ENCODE results near the gene RNF152. TPM values are rescaled to one million over a fixed set of nuclear protein-coding genes. Genes with fewer than 3 reads are reported as not detected.
A peak's percentile ranks its signal among the peaks of the same experiment; 100 is the strongest.

RNF152 gene
- total RNA-seq, 1 experiment from 2014 or later = 2.3 TPM

- Histone ChIP-seq H3K14ac (ENCODE audit: insufficient read depth, low read length) (peak overlapping the region; percentile 36), H3K4me1 (ENCODE audit: insufficient read depth, low read length) (peaks cover 3% of the 10 kb centered on the region; the same call in 1 of the 2 replicates), H3K18ac (ENCODE audit: insufficient read length, low read depth, low read length) (no peak overlapping the region), H2AK5ac (ENCODE audit: insufficient read length, low read length) (no peak overlapping the region), H2BK15ac (ENCODE audit: low read depth, low read length) (no peak overlapping the region), H3K56ac (ENCODE audit: insufficient read length, low read depth, low read length) (no peak overlapping the region), H4K5ac (ENCODE audit: insufficient read length, low read depth, low read length) (no peak overlapping the region), H3T11ph (ENCODE audit: low read length) (no peak overlapping the region), H3K9me3 (ENCODE audit: control insufficient read depth, low read depth, low read length) (no peaks in the 10 kb centered on the region), H4K91ac (ENCODE audit: insufficient read length, low read depth, low read length) (no peak overlapping the region), H2AFZ (ENCODE audit: low read length) (no peak overlapping the region), H3K27ac (ENCODE audit: insufficient read length, low read depth, low read length) (no peak overlapping the region), H3K79me1 (ENCODE audit: insufficient read depth, low read depth, low read length, poor library complexity, severe bottlenecking) (no peaks in the 10 kb centered on the region), H2BK12ac (ENCODE audit: insufficient read length, low read depth, low read length) (no peak overlapping the region), H4K20me1 (ENCODE audit: control insufficient read depth, insufficient read depth, insufficient read length) (no peaks in the 10 kb centered on the region), H2BK120ac (ENCODE audit: low read depth, low read length, poor library complexity, severe bottlenecking) (no peak overlapping the region), H3K9ac (ENCODE audit: extremely low read depth, insufficient read length, low read length) (peak overlapping the region; percentile 18), H3K27me3 (ENCODE audit: insufficient read depth, low read length) (peaks cover 18% of the 10 kb centered on the region; the same call in 1 of the 2 replicates), H3K4ac (ENCODE audit: low read depth, low read length) (no peak overlapping the region), H4K8ac (replicated peaks; ENCODE audit: insufficient read length, low read depth, low read length) (no peak overlapping the region), H3K4me2 (ENCODE audit: insufficient read depth, insufficient read length, low read length) (peak overlapping the region; percentile 81), H2BK5ac (ENCODE audit: insufficient read length, low read length) (no peak overlapping the region), H3K79me2 (ENCODE audit: insufficient read depth, low read length) (no peaks in the 10 kb centered on the region), H3K23ac (ENCODE audit: insufficient read length, low read depth, low read length) (no peak overlapping the region), H3K23me2 (ENCODE audit: insufficient read length, low read depth, low read length, poor library complexity, severe bottlenecking) (peaks cover 12% of the 10 kb centered on the region), H2BK20ac (ENCODE audit: low read depth, low read length, poor library complexity, severe bottlenecking) (no peak overlapping the region)
- no CpG with 5 or more reads among the region's 65 CpGs for WGBS (ENCODE audit: extremely low coverage, insufficient read length, low lambda C conversion rate)
- peak; percentile 46 for DNase-seq
- Mint-ChIP-seq H3K4me1 (peaks cover 24% of the 10 kb centered on the region in 2 experiments), H3K27me3 (ENCODE audit: low read depth) (peaks cover 62% of the 10 kb centered on the region), H3K36me3 (ENCODE audit: insufficient read depth in 1 of 3, low read depth in 3 of 3) (peaks cover 0 to 10% (median 2%) of the 10 kb centered on the region in 3 experiments; a peak in 4 of 7 replicates), H3K4me3 (peak overlapping the region; percentile 80 to 88), H3K27ac (no peak overlapping the region), H3K9me3 (peaks cover 0 to 3% of the 10 kb centered on the region in 2 experiments; a peak in 3 of 5 replicates)
- TF ChIP-seq CTCF (conservative IDR thresholded peaks at IDR 0.05) = no peak; the same call in 2 of the 3 replicates
These were observed 633 bp upstream of the RNF152 start for GRCh38 chr18:61893309-61893970.
